ENCODE results near the gene PHF19.

Gene PHF19

GRCh38 chr9:120873512-120873911 lies 3.5 kb downstream of the PHF19 start:
- DNase-seq (ENCODE audit: low spot score) = no peak

DNA sequence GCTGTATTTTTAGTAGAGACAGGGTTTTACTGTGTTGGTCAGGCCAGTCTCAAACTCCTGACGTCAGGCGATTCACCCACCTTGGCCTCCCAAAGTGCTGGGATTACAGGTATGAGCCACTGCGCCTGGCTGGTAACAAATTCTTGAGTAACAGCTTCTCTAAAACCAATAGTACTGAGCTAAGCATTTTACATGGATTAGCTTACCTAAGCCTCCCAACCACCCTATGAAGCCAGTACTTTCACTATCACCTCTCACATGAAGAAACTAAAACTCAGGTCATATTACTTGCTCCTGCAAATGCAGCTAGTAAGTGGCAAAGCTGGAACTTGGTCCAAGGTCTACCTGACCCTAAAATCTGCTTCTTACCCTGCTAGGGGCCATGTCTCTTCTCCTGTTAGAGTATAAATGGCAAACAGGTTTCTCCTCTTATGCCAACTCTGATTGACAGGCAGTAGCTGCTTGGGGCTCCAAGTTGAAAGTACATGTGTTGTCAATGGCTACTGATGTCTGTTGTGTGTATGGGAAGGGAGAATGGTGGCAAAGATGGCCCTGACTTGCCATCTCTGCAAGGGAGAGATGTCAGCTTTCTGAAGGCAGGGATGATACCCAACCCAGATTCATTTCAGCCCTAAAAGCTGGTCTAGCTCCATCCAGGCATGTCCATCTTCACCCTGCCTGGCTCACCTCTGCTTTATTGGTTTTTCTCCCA lies 4.0 kb downstream of the PHF19 start:
- DNase-seq (ENCODE audit: low spot score) = no peak

DNA sequence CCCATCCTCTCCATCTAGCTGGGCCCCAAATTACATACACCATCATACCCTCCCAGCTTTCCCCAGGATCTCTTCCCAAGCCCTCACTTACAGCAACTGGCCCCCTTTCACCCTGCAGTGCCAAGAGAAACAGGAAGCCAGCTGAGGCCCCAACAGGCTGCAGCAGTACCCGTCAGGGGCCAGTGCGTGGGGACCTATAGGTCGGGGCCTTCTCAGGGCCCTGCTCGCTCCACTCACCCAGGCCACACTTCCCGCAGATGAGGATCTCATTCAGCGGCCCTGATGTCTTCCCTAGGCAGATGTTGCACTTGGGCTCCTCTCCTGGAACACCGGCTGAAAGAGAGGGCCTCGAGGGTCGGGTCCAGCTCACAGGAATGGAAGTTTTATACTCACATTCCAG lies 6.8 kb downstream of the PHF19 start:
- no peak for DNase-seq (ENCODE audit: low spot score)

- no peak for DNase-seq (ENCODE audit: low spot score)
Measured at GRCh38 chr9:120869726-120870125, 7.3 kb downstream of the PHF19 start.

GRCh38 chr9:120869360-120869687 lies 7.7 kb downstream of the PHF19 start:
- no peak for DNase-seq (ENCODE audit: low spot score)

- peak; percentile 97 for DNase-seq (ENCODE audit: low spot score)
Measured at GRCh38 chr9:120868676-120869359, 8.2 kb downstream of the PHF19 start.

DNA sequence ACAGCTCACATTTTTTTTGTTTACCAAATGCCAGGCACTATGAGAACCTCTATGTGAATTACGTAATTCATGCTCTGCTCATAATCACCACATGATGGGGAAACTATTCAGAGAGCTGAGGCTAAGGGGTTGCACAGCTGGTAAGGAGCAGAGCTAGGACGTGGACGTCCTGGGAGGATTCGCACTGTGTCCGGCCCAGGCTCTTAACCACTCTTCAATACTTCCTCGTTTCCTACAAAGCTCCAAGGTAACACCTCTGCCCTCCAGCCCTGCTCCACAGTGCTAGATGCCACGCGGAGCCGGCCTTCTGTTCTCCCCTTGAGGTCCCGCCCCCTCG lies 8.7 kb downstream of the PHF19 start:
- DNase-seq (ENCODE audit: low spot score) = no peak

DNA sequence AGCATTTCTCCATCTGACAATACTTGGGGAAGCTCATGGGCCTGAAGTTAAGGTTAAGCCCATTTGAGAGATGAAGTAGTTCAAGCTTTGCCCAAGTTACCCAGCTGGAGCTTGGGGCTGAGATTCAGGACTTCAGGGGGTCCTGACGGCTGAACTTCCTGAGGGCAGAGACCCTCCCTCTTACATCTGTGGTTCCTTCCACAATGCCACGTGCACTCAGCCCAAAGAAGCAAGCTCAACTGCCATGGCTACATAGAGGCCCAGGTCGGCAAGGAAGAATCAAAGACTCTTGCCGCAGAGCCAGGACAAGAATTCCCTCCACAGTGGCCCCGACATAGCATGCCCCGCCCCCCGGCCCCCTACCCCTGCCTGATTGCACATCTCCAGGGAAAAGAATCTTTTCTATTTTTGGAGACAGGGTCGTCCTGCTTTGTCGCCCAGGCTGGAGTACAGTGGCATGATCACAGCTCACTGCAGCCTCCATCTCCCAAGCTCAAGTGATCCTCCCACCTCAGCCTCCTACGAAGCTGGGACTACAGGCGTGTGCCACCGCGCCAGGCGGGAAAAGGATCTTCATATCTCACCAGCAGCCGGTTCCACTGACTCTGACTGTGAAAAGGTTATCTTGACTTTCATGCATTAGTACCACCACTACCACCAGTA lies 9.2 kb downstream of the PHF19 start:
- DNase-seq (ENCODE audit: low spot score) = no peak

- no peak for DNase-seq (ENCODE audit: low spot score)
Measured at GRCh38 chr9:120866651-120867050, 10.3 kb downstream of the PHF19 start.

GRCh38 chr9:120865809-120866208 lies 11.2 kb downstream of the PHF19 start:
- no peak for DNase-seq (ENCODE audit: low spot score)

DNA sequence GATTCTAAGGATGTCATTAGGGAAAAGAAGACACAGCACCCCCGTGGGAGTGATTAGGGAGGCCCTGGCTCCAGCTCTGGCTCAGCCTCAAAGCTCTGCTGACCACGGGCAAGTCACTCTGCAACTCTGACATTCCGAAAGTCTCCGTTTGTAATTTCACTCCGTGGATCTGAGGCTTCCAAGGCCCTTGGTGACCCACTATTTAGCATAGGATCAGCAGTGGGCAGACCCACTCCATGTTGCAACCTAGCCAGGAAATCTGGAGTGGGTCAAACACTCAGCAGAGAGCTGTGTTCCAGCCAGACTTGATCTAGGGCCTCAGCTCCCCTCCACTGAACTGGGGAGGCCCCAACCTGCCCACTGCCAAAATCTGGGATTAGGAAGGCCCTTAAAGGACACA lies 11.8 kb downstream of the PHF19 start:
- DNase-seq (ENCODE audit: low spot score) = no peak

- no peak for DNase-seq (ENCODE audit: low spot score)
Measured at GRCh38 chr9:120864719-120865118, 12.3 kb downstream of the PHF19 start.

DNA sequence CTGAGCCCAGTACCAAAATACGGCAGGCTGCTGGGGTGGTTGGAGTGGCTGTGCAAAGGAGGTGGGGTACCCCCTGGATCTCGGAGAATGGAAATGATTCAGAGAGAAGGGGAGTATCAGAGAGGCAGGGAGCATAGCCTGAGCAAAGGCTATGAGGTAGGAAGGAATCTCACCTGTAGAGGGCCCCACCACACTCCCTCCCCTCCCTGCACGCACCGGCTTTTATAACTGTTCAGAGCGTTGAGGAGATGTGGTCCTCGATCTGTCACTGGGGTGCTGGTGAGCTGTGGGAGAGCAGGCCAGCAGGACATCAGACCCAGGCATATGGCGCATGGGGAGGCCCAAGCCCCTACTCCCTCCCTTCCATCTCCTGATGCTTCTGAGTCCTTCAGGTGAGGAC lies 13.2 kb downstream of the PHF19 start:
- no peak for DNase-seq (ENCODE audit: low spot score)

DNA sequence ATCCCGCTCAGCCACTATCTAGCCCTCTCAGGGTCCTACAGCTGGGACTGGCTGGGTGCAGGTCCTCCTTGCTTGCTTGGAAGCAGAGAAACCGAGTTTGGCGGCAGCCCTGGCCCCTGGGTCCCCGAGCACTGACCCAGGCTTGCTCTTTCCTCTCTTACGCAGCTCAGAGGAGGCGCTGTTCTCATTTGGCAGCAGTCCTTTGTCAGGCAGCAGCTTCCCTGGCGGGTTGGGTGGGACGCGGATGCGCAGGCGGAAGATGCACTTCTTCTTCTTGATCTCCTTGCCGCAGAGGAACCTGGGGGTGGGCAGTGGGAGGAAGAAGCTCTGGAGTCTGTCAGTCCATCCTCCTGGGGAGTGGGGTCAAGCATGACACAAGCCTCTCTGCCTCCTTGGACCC lies 14.5 kb downstream of the PHF19 start:
- DNase-seq (ENCODE audit: low spot score) = no peak

DNA sequence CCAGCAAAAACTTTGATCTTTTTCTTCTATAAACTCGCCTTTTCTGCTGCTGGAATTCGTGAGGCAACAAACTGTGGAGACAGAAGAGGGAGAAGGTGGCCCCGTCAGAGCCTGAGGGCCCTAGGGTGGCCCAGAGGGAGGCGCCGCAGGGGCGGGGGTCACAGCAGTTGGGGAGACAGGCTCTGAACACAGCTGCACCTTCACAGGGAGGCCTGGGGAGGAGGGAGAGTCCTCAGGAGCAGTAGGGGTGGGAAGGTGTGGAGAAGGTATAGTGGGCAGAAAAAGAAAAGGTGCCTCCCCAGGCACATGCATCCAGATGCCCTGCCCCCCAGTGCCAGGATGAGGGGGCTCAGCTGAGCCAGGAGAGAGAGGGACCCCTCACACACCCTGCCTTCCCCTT lies 15.1 kb downstream of the PHF19 start:
- DNase-seq (ENCODE audit: low spot score) = no peak

GRCh38 chr9:120860083-120860482 lies 16.9 kb downstream of the PHF19 start:
- DNase-seq (ENCODE audit: low spot score) = no peak

DNA sequence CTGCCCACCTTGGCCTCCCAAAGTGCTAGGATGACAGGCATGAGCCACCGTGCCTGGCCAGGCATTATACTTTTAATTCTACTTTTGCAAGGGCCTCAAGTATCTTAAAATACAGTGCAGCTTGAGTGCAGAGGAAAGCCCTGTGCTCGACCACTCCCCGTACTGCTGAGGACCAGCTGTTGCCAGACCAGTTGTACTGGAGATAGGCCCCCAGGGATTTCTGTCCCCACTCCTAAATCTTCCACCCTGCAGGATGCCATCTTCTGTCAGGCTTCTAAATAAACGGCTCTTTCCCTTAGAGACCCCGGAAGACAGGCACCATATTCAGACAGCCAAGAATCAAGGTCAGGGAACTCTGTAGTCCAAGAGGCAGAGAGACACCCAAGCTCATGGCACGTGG lies 17.6 kb downstream of the PHF19 start:
- no peak for DNase-seq (ENCODE audit: low spot score)

GRCh38 chr9:120857902-120858301 lies 19.1 kb downstream of the PHF19 start:
- DNase-seq (ENCODE audit: low spot score) = no peak

- no peak for DNase-seq (ENCODE audit: low spot score)
Measured at GRCh38 chr9:120857481-120857880, 19.5 kb downstream of the PHF19 start.

DNA sequence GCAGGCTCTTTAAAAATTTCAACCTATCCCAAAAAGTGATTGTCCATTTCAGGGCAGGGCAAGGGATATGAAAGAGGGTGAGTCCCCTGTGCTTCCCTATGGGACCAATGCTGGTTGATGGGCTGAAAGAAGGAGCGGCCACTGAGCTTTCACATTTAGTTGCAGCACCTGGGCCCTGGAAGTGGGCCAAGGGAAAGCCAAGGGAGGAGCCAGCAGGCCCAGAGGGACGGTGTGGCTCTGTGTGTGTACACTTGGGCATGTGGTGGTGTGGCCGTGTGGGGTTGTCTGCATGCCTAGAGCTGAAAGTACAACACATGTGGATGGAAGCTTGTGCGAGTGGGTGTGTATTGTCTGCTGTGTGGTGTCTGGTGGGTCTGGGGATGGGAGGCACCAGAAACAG lies 20.3 kb downstream of the PHF19 start:
- DNase-seq (ENCODE audit: low spot score) = no peak

- no peak for DNase-seq (ENCODE audit: low spot score)
Measured at GRCh38 chr9:120855827-120856670, 20.9 kb downstream of the PHF19 start.

DNA sequence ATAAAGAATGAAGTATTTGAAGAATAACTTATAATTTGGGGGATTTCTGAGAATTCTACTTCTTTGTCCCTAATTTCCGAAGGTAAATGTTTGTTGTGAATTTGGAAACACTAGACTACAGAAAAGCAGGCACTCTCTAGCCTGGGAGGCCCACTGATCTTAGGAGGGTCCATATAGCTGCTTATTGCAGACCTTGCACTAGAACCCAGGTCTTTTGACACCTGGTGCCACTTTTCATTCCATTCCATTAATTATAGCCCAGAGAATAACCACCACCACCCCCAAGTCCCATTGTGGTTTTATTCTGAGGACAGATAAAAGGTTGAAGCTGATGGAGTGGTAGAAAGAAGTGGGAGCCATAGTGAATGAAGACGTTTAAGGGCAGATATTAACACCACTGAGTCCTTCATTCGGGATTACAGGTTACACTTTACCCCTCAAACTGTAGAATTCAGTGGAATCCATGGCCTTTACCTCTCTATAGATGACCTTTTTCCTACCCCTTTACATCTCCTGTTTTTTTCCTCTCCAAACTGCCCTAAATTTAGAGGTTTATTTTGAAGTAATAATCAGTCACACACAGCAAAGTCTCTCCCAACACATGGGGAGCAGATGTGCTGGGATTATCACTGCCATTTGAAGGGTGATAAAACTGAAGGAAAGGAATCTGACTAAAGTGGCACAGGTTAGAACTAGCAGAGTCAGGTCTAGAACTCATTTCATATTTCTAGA lies 22.2 kb downstream of the PHF19 start:
- no peak for DNase-seq (ENCODE audit: low spot score)
